Psoas muscle (tissue), 8 donors: ENCODE measurements around the gene ABCC4. TPM values are rescaled to one million over a fixed set of nuclear protein-coding genes. Genes with fewer than 3 reads are reported as not detected.

Experiments used
- ATAC-seq, 4 donors: fragments of 200-7000 bp; cut with Tn5 transposase; one replicate each; pipeline ENCODE4 v1.9.1; 2020; ENCODE audit warnings: moderate library complexity in 3 of 4, mild to moderate bottlenecking in 2 of 4
- DNase-seq, 2 donors: peaks; one replicate each; pipeline ENCODE4 v3.0.0-alpha.2; 2020
- H3K27ac ChIP-seq: fragments of 200-600 bp; one replicate; pipeline ENCODE4 v1.8.0; 2022
- H3K27me3 ChIP-seq, 3 donors: fragments of 200-600 bp in 1 of 3; one replicate each; pipeline versions ENCODE4 v1.6.1 to v1.8.0; 2013 to 2022; ENCODE audit warnings: low read length in 2 of 3, mild to moderate bottlenecking in 2 of 3, moderate library complexity in 1 of 3; ENCODE audit not compliant: insufficient read depth in 3 of 3
- H3K36me3 ChIP-seq, 2 donors: fragments of 200-600 bp in 1 of 2; one replicate each; pipeline versions ENCODE4 v1.6.1 to v1.8.0; 2013 to 2022; ENCODE audit warnings: low read depth in 1 of 2, mild to moderate bottlenecking in 1 of 2, moderate library complexity in 1 of 2; ENCODE audit not compliant: insufficient read depth in 1 of 2
- H3K4me1 ChIP-seq: fragments of 200-600 bp; one replicate; pipeline ENCODE4 v1.8.0; 2022
- H3K4me3 ChIP-seq: fragments of 200-600 bp; one replicate; pipeline ENCODE4 v1.8.0; 2022; ENCODE audit warnings: mild to moderate bottlenecking
- H3K9me3 ChIP-seq: fragments of 200-600 bp; one replicate; pipeline ENCODE4 v1.8.0; 2022
- WGBS, 3 donors: extraction: QIAGEN DNeasy Blood & Tissue Kit; methylation state at CpG; one replicate each; pipeline versions ENCODE4 v1.1.6 to v1.1.7; 2013; 5-methylcytosine and 5-hydroxymethylcytosine counted together
- intact Hi-C, 2 donors: fragments of 100-400 bp; cut with DNase I; formaldehyde crosslinking; loops; one replicate each; pipeline versions ENCODE4 v1.11.0 to v1.14.2; 2022
- polyA plus RNA-seq, 3 donors: library from polyadenylated mRNA; stranded (reverse); fragments of 200-250 nt; gene quantifications; one replicate each; pipeline ENCODE4 v1.2.3, GENCODE V29; 2013
- total RNA-seq, 4 donors: library from RNA; stranded (reverse); fragmentation: NEBNext Ultra II Directional in 2 of 4; extraction: Animal tissue kit (Norgen Biotek cat#: 25700) in 2 of 4; gene quantifications; one replicate each; pipeline versions ENCODE4 v1.2.1 to v1.2.4, GENCODE V29; 2021 to 2023
- TF ChIP-seq, protein P1 (sequence below): fragments of 200-600 bp; IDR thresholded peaks from one replicate; pipeline ENCODE4 v1.8.0; 2022; ENCODE audit warnings: antibody characterized with exemption
- donor health status: healthy with polysubstance abuse.
- donor health status: DM: no; HTN: no; CAD: no; lungs with moderate emphysema.
- donor health status: Bipolar disorder and iron deficiency.
- donor health status: healthy.
- donor health status: DM: yes; HTN: yes; CAD: no.
- donor health status: DM: no; HTN: no; CAD: no.
- donor health status: DM: no; HTN: no; CAD: no.
- donor health status: DM: yes; HTN: yes; CAD: no.

Gene ABCC4
- total and polyA plus RNA-seq, 7 donors = 2.3 to 25.2 (median 6.1) TPM

DNA sequence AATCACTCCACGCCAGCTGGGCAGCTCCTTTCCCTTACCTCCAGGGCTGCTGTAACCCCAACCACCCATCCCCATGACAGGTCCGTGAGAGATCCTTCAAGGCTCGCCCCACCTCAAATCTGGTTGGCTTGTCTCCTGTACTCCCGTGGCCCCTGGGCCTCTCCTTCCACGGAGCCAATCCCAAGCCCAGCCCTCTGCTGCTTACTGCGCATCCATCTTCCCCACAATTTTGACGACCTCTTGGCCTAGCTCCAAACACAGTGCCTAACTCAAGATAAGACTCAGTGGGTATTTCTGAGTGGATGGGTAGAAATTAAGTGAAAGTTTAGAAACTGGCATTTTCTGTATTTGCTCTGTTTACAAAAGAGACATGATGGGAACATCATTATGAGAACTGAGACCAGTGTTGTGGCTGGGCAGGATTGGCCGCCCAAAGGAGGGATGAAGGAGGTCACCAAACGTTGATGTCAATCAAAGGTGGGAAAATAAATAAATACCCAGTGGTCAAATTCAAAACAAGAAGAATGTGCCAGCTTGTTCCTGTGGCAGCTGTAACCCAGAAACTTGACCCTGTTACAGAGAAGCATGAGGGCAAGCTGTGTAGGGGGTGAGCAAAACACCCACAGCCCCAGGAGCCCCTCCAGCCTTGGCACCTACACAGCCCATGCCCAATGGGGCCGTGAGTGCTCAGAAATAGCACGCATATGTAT lies 162.2 kb downstream of the ABCC4 start:
- intact Hi-C loops = no loop called here
- DNase-seq (no peak), ATAC-seq (no peak)
- TF ChIP-seq, protein P1, sequence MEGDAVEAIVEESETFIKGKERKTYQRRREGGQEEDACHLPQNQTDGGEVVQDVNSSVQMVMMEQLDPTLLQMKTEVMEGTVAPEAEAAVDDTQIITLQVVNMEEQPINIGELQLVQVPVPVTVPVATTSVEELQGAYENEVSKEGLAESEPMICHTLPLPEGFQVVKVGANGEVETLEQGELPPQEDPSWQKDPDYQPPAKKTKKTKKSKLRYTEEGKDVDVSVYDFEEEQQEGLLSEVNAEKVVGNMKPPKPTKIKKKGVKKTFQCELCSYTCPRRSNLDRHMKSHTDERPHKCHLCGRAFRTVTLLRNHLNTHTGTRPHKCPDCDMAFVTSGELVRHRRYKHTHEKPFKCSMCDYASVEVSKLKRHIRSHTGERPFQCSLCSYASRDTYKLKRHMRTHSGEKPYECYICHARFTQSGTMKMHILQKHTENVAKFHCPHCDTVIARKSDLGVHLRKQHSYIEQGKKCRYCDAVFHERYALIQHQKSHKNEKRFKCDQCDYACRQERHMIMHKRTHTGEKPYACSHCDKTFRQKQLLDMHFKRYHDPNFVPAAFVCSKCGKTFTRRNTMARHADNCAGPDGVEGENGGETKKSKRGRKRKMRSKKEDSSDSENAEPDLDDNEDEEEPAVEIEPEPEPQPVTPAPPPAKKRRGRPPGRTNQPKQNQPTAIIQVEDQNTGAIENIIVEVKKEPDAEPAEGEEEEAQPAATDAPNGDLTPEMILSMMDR = no peak
- no peaks in the 10 kb centered on the region for H3K9me3 ChIP-seq
- no peaks in the 10 kb centered on the region for H3K4me1 ChIP-seq
- H3K27me3 ChIP-seq = no peaks in the 10 kb centered on the region
- peaks cover 0 to 6% of the 10 kb centered on the region in 2 donors for H3K36me3 ChIP-seq
- no peak overlapping the region for H3K27ac ChIP-seq
- no peak overlapping the region for H3K4me3 ChIP-seq
- WGBS, 3 donors = 78 to 85% (median 82%) methylated on average over 11 of the region's 11 CpGs

- ATAC-seq (no peak), DNase-seq (no peak)
- Histone ChIP-seq H3K27ac (no peak overlapping the region), H3K4me1 (no peaks in the 10 kb centered on the region), H3K27me3 (no peaks in the 10 kb centered on the region), H3K4me3 (no peak overlapping the region), H3K9me3 (no peaks in the 10 kb centered on the region), H3K36me3 (peaks cover 0 to 6% of the 10 kb centered on the region in 2 donors)
- TF ChIP-seq, protein P1 = no peak
- intact Hi-C loops = no loop called here
- 70 to 77% (median 71%) methylated on average over 3 of the region's 3 CpGs for WGBS, 3 donors
Observed at GRCh38 chr13:95137096-95137495, 164.2 kb downstream of the ABCC4 start.

- 93% methylated on average over 9 of the region's 9 CpGs for WGBS, 3 donors
Observed at GRCh38 chr13:95136638-95137037, 164.6 kb downstream of the ABCC4 start.

DNA sequence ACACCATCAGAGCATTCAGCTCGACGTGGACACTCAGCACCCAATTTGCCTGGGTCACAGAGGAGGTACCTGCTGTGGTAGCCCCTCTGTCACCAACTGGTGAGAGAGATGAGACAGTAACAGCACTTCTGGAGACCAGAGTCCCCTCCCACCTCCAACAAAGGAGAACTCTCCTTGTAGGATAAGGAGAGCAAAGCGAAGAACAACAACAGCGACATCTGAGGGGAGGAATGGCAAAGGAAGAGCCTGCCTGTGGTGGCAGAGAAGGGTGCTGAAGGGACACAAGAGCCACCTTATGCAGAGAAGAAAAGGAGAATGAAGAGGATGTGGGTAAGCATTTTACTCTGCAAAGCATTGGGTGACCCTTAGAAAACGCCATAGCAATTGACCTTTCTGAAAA lies 167.8 kb downstream of the ABCC4 start:
- no peaks in the 10 kb centered on the region for H3K4me1 ChIP-seq
- TF ChIP-seq, protein P1 = no peak
- no peaks in the 10 kb centered on the region for H3K9me3 ChIP-seq
- DNase-seq (no peak), ATAC-seq (no peak)
- peaks cover 0 to 6% of the 10 kb centered on the region in 2 donors for H3K36me3 ChIP-seq
- no peak overlapping the region for H3K27ac ChIP-seq
- H3K27me3 ChIP-seq = no peaks in the 10 kb centered on the region
- no peak overlapping the region for H3K4me3 ChIP-seq
- intact Hi-C loops = no loop called here
- 93 to 98% (median 97%) methylated on average over 5 of the region's 5 CpGs for WGBS, 3 donors

More at GRCh38 chr13:95136638-95137037, 164.6 kb downstream of the ABCC4 start:
- intact Hi-C loops = no loop called here
- TF ChIP-seq, protein P1 = no peak
- no peaks in the 10 kb centered on the region for H3K9me3 ChIP-seq
- H3K36me3 ChIP-seq = peaks cover 0 to 6% of the 10 kb centered on the region in 2 donors
- H3K27ac ChIP-seq = no peak overlapping the region
- H3K4me1 ChIP-seq = no peaks in the 10 kb centered on the region
- ATAC-seq (no peak), DNase-seq (no peak)
- no peak overlapping the region for H3K4me3 ChIP-seq
- no peaks in the 10 kb centered on the region for H3K27me3 ChIP-seq

GRCh38 chr13:95129004-95129403 lies 172.2 kb downstream of the ABCC4 start:
- H3K27me3 ChIP-seq = no peaks in the 10 kb centered on the region
- no peaks in the 10 kb centered on the region for H3K9me3 ChIP-seq
- intact Hi-C loops = no loop called here
- no peak for ATAC-seq
- TF ChIP-seq, protein P1 = no peak
- DNase-seq = no peak
- no peak overlapping the region for H3K27ac ChIP-seq
- H3K36me3 ChIP-seq = peaks cover 0 to 9% of the 10 kb centered on the region in 2 donors
- no peaks in the 10 kb centered on the region for H3K4me1 ChIP-seq
- H3K4me3 ChIP-seq = no peak overlapping the region
- 93 to 95% (median 95%) methylated on average over 3 of the region's 3 CpGs for WGBS, 3 donors
